ENCODE measurements around the gene DPEP3. TPM values are rescaled to one million over a fixed set of nuclear protein-coding genes. Genes with fewer than 3 reads are reported as not detected.
A peak's percentile ranks its signal among the peaks of the same experiment; 100 is the strongest.
"Not testable (repeated sequence)": the region's sequence is repeated elsewhere in the genome, so short reads cannot be mapped to it uniquely, and the experiment has no call there.

Gene DPEP3
- total RNA-seq, 1 donor from 2014 or later, result not detected

DNA sequence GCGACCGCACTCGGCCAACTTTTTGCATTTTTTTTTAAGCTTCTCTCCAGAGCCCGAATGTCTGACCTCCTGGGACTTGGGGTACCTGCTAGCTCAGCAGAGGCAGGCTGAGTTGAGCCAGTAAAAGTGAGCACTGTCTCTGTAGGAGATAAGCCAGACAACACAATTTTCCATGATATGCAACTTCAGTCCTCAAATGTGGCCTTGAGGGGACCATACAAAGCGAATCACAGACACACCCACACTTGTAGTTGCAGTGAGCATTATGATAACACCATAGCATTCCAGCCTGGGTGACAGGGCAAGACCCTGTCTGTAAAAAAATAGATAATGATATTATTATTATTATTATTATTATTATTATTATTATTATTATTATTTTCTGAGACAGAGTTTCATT, 16.4 kb upstream of the DPEP3 start:
- DNase-seq (ENCODE audit: low spot score in 2 of 2), result no peak
- Histone ChIP-seq H3K27ac (no peak overlapping the region), H3K27me3 (no peaks in the 10 kb centered on the region), H3K4me3 (no peak overlapping the region), H3K9me3 (no peaks in the 10 kb centered on the region), H3K4me1 (peaks cover 4% of the 10 kb centered on the region in 2 donors), H3K36me3 (no peaks in the 10 kb centered on the region)
- intact Hi-C loops (cut with DNase I), result no loop called here
- TF ChIP-seq, protein P1, sequence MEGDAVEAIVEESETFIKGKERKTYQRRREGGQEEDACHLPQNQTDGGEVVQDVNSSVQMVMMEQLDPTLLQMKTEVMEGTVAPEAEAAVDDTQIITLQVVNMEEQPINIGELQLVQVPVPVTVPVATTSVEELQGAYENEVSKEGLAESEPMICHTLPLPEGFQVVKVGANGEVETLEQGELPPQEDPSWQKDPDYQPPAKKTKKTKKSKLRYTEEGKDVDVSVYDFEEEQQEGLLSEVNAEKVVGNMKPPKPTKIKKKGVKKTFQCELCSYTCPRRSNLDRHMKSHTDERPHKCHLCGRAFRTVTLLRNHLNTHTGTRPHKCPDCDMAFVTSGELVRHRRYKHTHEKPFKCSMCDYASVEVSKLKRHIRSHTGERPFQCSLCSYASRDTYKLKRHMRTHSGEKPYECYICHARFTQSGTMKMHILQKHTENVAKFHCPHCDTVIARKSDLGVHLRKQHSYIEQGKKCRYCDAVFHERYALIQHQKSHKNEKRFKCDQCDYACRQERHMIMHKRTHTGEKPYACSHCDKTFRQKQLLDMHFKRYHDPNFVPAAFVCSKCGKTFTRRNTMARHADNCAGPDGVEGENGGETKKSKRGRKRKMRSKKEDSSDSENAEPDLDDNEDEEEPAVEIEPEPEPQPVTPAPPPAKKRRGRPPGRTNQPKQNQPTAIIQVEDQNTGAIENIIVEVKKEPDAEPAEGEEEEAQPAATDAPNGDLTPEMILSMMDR (IDR thresholded peaks at IDR 0.05), result no peak

DNA sequence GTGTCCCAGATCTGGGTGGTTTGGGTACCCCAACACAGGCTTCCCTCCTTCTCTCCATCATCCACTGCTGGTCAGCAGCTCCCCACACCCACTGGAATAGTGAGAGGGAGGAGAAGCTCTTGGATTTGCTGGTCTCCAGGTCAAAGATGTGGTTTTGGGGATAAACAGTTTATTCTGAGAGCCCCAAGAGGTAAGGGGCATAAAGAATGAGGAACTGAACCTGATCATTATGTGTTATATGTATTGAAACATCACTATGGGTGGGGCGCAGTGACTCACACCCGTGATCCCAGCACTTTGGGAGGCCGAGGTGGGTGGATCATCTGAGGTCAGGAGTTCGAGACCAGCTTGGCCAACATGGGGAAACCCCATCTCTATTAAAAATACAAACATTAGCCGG, 15.1 kb upstream of the DPEP3 start:
- no peaks in the 10 kb centered on the region for H3K9me3 ChIP-seq
- no peak overlapping the region for H3K4me3 ChIP-seq
- DNase-seq (ENCODE audit: low spot score in 2 of 2), result no peak
- no peaks in the 10 kb centered on the region for H3K27me3 ChIP-seq
- intact Hi-C loops (cut with DNase I), result no loop called here
- H3K27ac ChIP-seq, result no peak overlapping the region
- H3K36me3 ChIP-seq, result no peaks in the 10 kb centered on the region
- TF ChIP-seq, protein P1 (IDR thresholded peaks at IDR 0.05), result no peak
- peaks cover 4% of the 10 kb centered on the region in 2 donors for H3K4me1 ChIP-seq

DNA sequence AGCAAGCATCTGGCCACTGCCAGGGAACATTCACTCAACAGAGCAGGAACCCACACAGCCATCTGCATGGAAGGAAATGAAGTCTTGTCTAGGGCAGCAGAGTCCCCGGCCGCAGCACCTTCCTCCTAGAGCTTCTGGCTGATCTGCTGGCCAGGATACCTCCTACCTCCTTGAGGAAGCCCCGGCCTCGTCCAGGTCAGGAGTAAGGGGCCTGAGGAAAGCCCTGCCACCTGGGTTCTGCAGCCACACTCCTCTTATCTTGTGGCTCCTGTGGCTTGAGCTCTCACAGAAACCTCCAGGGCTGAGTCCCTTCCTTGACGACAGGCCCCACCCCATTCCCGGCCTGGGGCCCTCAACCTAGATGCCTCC, 13.7 kb upstream of the DPEP3 start:
- intact Hi-C loops (cut with DNase I); H3K4me3 ChIP-seq; DNase-seq (ENCODE audit: low spot score in 2 of 2); H3K4me1 ChIP-seq; H3K9me3 ChIP-seq; H3K27me3 ChIP-seq; H3K36me3 ChIP-seq: not testable (repeated sequence)
- H3K27ac ChIP-seq, result peak overlapping the region in 1 of 2 donors; percentile 26

DNA sequence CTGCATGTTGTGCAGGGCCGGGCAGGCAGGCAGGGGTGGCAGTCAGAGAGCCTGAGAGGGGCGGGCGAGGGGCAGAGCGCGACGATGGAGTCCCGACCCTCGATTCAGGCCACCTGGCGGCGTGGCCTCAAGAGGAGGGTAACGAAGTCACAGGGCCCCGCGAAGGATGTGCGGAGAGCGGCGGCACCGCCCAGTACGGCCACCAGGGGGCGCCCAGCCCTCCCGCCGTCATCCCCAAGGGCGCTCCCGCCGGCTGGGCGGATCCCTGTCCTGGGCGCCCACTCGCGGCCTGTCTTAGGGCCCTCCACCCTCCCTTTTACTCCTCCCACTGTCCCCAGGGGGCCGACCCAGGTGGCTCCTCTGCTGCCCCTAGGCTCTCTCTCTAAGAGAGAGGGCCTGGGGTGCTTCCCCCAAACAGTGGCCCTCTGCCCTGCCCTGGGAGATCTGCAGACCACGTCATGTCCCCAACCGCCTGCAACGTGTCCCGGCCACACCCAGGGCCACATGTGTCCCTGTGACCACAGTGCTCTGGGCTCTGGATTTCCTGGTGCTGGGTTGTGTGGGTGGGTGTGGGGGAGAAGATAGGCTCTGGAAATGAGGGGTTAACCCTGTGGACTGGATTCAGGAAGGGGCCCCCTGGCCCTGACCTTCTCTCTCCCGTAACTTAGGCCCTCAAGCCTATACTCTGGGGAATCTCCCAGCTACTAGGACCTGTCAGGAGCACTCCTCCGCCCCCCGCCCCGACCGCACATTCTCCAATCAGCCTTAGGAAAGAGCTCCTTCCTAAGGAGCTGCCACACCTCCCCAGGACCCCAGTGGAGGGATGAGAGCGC, 13.1 kb upstream of the DPEP3 start:
- Histone ChIP-seq H3K4me3 (peak overlapping the region; percentile 29 to 55), H3K27me3 (no peaks in the 10 kb centered on the region), H3K4me1 (peaks cover 4% of the 10 kb centered on the region in 2 donors), H3K36me3 (no peaks in the 10 kb centered on the region), H3K27ac (peak overlapping the region; percentile 23 to 26), H3K9me3 (no peaks in the 10 kb centered on the region)
- peak; percentile 30 to 89 for DNase-seq (ENCODE audit: low spot score in 2 of 2)
- TF ChIP-seq, protein P1 (IDR thresholded peaks at IDR 0.05), result peak; percentile 97 to 99 (median 98)
- intact Hi-C loops (cut with DNase I), result loop anchor here (1.0 to 2.0 kb wide), 4 partner anchors 25 to 236 kb away; partner anchors contain the start of genes DDX28, DUS2 and SLC12A4

DNA sequence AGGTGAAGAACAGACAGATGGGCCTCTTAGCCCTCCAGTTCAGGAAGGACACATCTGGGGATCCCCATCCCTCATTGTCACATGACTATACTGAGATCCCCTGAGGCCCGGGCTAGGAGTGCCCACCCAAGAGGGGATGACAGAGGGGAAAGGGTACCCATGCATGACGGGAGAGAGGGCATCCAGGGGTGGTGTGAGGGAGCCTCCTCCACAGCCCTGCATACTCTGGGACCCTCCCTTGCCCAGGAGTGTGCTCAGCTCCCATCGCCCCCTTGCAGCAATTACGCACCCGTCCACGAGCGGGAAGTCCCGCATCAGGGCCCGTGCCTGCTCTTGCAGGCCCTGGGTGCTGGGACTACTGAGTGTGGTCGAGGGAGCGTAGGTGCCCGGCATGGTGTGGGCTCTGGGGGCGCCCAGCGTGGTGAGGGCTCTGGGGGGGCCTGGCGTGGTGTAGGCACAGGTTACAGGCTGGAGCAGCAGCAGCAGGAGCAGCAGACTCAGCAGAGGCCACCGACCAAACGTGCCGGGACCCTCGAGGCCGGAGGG, 12.4 kb upstream of the DPEP3 start:
- Histone ChIP-seq H3K27ac (no peak overlapping the region), H3K9me3 (no peaks in the 10 kb centered on the region), H3K36me3 (no peaks in the 10 kb centered on the region), H3K27me3 (no peaks in the 10 kb centered on the region), H3K4me3 (peak overlapping the region in 1 of 2 donors; percentile 55), H3K4me1 (peaks cover 4% of the 10 kb centered on the region in 2 donors)
- no peak for DNase-seq (ENCODE audit: low spot score in 2 of 2)
- TF ChIP-seq, protein P1 (IDR thresholded peaks at IDR 0.05), result no peak
- intact Hi-C loops (cut with DNase I), result loop anchor here (1.0 to 2.0 kb wide), 4 partner anchors 24 to 237 kb away; partner anchors contain the start of genes DDX28, DUS2 and SLC12A4

DNA sequence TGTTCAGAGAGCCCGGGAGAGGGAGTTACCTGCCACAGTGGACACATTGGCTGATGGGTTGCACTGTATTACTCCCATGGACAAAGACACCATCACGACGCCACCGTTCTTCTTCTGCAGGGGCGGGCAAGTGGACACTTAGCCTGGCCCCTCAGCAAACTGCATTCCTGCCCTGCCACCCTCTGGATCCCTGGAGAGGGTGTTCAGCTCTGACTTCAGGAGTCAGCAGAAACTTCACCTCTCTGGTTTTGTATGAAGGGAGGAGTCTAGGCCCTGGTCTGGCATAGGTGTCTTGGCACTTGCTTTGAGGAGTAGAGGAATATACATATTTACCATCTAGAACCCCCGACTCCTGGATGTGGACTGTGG, 9.7 kb upstream of the DPEP3 start:
- Histone ChIP-seq H3K4me1 (peaks cover 4% of the 10 kb centered on the region in 2 donors), H3K36me3 (no peaks in the 10 kb centered on the region), H3K9me3 (no peaks in the 10 kb centered on the region), H3K27ac (no peak overlapping the region), H3K27me3 (no peaks in the 10 kb centered on the region), H3K4me3 (no peak overlapping the region)
- TF ChIP-seq, protein P1 (IDR thresholded peaks at IDR 0.05), result no peak
- DNase-seq (ENCODE audit: low spot score in 2 of 2), result no peak
- intact Hi-C loops (cut with DNase I), result no loop called here
